GM21390 (cell line): ENCODE data around the gene CCDC89.
"Not testable (repeated sequence)": the region's sequence is repeated elsewhere in the genome, so short reads cannot be mapped to it uniquely, and the experiment has no call there.

Experiments
- ATAC-seq: cut with Tn5 transposase; IDR thresholded peaks from one replicate; pipeline ENCODE4 v1.9.1; 2021; ENCODE audit not compliant: unreplicated experiment

The CCDC89 gene

DNA sequence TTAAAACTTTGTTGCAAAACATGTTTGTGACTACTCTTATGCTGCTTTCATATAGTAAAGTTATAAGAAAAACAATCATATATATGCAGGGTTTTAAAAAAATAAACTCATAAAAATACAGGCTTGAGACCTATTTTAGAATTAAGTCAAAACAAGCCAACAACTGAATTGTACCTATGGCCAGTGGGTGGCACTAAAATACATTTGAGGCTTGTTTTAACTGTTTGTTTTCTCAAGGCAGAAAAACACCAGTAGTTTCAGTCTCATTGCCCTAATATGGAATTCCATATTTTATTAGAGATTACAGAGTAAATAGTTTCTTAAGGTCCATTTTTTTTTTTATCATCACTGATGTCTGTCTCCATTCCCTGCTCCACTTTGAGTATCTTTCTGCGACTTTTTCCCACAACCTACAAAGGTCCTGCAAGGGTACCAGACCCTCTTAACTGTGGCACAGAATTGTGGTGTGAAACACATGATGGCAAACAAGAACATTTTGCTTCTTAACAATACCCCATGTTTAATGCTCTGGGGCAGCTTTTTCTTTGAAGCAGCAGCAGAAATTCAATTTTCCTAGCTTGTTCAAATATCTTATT lies 8.5 kb upstream of the CCDC89 start:
- no peak for ATAC-seq

DNA sequence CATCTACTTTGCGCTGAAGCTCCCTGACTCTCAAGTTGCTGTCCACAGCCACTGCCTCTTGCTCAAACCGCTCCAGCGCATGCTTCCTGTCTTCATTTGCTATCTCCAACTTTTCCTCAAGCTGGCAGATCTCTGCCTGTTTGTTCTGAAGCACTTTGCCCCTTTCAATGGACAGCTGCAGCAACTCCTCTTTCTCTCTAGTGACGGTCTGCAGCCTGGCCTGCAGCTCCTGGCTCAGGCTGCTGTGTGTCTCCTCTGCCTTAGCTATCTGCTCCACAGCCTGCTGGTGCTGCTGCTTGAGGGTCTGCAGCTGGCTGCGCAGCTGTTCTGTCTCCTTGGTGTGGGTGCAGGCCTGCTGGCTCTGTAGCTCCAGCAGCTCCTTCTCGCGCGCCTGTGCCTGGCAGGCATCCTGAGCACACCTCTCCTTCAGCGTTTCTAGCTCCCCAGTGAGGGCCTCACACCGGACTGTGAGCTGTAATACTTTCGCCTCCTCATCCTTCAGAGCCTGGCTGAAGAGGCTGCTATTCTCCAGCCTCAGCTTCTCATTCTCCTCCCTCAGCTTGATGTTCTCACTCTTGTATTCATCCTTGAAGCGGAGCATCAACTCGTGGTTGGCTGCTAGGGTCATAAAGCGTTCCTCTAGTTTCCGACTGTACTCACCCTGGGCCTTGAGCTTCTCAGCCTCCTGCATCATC lies 723 bp downstream of the CCDC89 start:
- no peak for ATAC-seq

DNA sequence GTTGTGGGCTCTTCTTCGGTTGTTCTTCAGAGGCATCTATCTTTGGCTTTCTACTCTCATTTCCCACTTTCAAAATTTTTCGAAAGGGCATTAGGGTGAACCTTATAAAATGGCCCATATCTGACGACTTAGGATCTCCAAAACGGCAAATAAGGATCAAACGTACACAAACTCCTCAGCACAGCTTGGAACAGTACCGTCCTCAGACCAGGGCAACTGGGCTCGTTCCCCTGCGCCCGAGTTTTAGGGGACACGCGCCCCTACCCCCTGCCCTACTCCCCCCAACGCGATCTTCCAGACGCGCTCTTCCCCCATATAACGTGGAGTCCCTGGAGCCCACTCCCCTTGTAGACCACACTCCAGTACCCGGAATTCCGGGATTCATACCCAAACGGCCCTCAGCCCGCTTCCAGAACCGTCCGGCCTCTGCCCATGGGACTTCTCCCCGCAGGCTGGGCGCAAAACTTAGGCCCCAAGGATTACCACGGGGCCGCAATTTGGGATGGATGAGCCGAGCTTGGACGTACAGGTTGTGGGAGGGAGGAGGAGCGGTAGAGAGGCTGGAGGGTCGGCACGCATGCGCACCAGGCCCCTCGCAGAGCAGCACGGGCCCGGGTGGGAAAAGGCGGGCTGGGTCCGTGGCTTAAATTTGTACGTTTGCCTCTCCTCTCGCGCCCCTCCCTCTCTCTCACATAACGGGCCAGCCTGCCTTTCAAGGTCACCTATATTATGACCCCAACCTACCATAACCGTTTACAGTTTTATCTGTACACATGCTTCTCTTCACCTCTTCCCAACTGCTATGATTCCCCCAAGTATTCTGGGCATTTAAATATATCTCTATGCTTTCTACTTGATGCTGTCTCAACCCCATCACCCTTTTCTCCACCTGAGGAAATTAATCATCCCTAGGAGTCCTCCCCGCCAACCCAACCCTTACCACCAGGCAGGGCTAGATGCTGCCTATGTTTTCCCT lies 3.4 kb downstream of the CCDC89 start:
- peak; percentile 88 for ATAC-seq

DNA sequence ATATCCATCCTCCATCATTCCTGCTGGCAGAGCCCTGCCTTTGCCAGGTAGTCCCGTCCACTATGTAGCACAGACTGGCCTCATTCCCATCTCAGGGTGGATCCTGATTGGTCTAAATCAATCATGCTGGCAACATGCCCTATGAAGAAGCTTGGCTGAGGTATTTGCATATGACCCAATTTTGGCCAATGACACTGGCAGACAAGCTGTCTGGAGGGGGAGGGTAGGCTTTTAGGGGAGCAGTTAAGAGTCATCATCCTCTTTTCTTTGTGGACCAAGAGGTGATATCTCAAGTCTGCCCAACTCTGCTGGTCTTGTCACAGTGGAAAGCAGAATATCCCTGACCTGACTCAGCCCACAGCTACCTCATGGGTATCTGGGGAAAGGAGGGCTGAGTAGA lies 5.1 kb downstream of the CCDC89 start:
- ATAC-seq: no peak

DNA sequence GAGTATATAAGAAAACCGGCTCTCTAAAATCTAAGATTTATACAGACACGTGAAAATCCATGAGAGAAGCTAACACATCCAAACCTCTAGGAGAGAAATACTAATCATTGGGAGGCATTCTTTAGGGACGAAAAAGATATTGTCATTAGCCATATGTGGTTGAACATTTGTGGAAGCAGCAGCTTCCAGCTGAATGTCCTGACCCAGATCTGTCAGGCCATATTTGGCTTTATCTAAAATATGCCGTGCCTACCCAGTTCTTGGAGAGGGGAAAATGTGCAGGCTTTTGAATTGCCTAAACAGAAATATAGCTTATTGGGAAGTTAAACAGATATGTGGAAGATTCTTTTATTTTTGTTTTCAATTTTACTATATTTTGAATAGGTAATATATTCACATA lies 6.4 kb downstream of the CCDC89 start:
- ATAC-seq: no peak

DNA sequence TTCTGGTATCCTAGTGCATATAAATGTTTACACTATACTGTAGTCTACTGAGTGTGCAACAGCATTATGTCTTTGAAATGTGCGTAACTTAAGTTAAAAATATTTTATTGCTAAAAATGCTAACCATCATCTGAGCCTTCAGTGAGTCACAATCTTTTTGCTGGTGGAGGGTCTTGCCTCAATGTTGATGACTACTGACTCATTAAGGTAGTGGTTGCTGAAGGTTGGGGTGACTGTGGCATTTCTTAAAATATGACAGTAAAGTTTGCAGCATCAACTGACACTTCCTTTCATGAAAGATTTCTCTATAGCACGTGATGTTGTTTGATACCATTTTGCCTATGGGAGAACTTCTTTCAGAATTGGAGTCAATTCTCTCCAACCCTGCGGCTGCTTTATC lies 12.6 kb downstream of the CCDC89 start:
- no peak for ATAC-seq

DNA sequence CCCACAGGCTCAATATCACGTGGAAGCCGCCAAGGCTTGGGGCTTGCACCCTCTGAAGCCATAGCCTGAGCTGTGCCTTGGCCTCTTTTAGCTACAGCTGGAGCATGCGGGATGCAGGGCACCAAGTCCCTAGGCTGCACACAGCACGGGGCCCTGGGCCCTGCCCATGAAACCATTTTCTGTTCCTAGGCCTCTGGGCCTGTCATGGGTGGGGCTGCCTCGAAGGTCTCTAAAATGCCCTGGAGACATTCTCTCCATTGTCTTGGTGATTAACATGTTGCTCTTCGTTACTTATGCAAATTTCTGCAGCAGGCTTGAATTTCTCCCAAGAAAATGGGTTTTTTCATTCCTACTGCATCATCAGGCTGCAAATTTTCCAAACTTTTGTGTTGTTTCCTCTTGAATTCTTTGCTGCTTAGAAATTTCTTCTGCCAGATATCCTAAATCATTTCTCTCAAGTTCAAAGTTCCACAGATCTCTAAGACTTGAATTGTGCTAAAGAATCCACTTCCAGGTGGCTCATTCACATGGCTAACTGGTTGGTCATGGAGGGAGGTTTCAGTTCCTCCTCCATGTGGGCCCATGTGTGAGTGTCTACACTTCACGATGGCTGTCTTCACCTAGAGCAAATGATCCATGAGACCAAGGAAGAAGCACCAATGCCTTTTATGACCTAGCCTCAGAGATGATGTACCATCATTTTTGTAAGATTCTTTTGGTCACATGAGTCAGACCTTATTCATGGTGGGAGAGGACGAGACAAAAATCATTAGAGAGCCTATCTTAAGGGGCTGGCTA lies 13.7 kb downstream of the CCDC89 start:
- ATAC-seq: no peak

DNA sequence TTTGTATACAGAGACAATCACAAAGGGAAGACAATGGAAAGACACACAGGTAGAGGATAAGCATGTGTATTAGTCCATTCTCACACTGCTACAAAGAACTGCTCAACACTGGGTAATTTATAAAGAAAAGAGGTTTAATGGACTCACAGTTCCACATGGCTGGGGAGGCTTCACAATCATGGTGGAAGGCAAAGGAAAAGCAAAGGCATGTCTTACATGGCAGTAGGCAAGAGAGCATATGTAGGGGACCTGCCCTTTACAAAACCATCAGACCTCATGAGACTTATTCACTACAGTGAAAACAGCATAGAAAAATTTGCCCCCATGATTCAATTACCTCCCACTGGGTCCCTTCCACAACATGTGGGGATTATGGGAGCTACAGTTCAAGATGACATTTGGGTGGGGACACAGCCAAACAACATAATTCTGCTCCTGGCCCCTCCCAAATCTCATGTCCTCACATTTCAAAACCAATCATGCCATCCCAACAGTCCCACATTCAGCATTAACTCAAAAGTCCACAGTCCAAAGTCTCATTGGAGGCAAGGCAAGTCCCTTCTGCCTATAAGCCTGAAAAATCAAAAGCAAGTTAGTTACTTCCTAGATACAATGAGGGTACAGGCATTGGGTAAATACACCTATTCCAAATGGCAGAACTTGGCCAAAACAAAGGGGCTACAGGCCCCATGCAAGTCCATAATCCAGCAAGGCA lies 14.9 kb downstream of the CCDC89 start:
- ATAC-seq: not testable (repeated sequence)

DNA sequence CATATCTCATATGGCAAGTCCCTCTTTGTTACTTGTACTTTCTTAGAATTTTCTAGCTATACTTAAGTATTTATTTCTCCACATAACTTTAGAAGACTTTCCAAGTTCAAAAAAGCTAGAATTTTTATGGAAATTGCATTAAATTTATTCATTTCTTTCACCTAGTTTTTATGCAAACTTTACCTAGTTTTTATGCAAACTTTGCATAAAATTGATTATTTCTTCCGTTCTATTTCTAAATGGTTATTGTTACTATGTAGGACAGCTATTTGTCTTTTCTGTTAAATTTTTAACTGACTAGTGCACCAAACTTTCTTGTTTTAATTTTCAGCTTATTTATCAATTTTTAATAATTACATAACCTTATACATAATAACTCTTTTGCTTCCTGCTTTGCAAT lies 17.8 kb downstream of the CCDC89 start:
- ATAC-seq: no peak

DNA sequence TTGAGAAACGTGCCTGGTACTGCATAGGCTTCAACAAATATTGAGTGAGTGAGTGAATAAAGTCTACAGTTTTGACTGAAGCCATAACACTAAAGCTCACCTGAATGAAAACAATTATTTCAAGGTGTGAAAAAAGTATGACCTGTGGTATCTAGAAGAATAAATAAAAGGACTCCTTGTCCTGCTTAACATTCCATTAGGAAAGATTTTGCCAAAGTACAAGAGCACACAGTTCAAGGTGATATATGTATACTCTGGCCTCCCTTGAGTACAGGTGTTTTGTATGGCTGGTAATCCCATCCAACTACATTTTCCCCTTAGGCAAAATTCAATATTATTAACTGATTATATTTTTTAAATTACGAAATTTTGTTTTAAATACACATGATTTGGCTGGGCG lies 19.3 kb downstream of the CCDC89 start:
- no peak for ATAC-seq

DNA sequence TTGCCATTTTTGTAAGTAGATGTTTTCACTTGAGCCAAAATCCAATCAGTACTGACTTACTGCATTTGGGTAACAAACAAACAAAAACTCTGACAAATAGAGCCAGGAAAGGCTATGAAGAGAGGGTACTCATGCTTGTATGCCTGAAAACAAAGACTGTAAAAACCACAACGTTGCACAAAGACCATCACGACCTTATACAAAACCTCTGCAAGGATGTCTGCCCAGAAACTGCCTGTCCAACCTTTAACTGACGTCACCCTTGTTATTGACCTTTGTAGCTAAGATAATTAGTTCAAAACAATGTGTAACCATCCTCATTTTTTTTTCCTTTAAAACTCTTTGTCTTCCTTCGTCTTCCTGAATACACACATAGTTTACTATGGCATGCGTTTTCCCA lies 20.3 kb downstream of the CCDC89 start:
- ATAC-seq: no peak

DNA sequence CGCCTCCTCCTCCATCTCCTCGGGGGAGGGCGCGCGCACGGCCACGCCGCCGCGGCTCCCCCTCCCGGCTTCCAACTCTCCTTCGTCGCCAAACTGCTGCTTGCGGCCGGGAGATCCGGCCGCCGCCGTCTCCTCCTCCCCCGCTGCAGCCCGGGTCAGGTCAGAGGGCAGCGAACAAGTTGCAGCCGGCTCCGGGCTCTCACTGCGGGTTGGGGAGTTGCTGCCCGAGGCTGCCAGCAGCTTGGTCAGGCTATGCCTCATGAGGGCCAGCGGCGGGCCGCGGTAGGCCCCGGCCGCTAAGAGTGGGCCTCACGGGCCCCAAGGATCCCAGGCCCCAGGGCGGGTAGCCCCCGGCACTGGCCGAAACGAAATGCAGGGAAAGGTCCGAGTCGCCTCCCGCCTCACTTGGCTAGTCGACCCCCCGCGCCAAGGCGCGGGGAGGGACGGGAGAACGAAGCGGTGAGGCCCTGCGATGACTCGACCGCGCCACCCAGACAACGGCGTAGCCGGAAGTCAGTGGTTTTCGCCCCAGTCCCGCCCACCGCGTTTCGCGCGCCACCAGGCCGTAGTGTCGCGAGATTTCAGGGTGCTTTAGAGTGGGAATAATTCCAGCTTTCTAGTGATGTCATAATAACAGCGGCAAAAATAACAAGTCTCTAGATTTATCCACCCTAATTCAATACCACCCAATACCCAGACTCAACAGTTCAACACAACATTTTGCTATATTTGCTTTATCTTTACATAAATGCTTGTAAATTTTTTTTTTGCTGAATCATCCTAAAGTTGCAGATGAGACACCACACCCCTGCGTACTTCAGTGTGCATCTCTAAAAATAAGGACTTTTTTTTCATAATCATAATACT lies 21.1 kb downstream of the CCDC89 start, which contains the start of gene CREBZF:
CREBZF (minus strand) TSS at position 515 of the 867 bp plus-strand sequence; CDS start at position 261, 254 bp downstream.
- ATAC-seq: peak; percentile 88

DNA sequence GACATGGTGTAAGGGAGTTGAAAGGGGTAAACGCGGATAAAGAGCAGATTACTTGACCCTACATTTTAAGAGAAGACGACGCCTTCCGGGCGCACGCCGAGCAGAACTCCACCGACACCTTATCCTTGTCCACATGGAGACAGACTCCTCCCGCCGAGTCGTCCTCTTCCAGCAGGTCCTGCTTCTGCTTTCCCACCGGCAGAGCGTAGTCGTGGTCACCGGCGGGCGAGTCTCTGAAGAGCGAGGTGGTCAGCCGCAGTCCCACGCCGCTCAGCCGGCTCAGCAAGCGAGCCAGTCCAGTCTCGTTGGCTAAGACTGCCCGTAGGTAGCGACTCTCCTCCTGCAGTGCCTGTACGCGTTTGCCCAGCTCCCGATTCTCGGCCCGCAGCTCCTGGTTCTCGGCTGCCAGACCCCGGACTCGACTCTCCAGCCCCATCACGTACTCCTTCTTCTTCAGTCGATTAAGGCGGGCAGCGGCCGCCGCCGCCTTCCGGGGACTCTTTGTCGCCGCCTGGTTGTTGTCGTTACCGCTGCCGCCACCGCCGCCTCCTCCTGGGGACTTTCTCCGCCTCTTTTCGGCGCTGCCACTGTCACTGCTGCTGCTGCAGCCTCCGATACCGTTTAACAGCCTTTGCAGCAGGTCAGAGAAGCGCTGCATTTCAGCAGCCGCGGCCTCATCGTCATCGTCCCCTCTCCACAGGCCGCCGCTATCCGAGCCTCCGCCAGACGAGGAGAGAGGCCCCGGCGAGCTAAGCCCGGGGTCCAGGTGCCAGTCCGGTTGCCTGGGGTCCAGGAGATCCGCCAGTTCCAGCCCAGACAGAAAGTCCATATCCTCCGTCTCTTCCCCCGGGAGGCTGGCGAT lies 22.0 kb downstream of the CCDC89 start:
- ATAC-seq: peak; percentile 60

DNA sequence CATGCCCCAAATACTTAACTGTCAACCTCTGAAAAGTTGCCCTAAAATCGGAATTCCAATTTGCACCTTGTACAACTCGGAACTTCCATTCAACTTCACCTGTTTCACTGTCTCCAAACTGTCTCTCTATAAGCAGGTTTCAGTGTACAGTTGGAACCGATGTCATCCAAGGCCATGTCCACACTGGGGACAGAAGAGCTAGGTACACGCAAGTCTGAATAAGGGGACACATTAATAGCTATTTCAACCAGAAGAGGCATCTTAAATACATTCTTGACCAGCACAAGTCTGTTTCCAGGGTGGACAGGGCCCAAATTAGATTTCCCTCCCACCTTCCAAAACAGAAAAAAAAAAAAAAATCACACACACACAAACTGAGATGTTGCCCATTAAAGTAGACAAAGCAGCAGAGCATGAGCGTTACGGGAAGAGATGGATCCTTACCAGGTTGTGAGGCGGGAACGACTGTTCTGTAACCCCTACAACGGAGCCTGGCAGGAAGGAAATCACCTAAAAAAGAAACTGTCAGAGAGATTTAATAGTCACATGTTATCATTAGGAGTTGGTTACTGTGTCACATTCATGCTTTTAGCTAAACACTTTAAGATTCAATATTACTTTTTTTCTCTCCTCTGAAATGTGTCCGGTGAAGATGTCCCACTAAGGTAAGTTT lies 22.8 kb downstream of the CCDC89 start:
- no peak for ATAC-seq

DNA sequence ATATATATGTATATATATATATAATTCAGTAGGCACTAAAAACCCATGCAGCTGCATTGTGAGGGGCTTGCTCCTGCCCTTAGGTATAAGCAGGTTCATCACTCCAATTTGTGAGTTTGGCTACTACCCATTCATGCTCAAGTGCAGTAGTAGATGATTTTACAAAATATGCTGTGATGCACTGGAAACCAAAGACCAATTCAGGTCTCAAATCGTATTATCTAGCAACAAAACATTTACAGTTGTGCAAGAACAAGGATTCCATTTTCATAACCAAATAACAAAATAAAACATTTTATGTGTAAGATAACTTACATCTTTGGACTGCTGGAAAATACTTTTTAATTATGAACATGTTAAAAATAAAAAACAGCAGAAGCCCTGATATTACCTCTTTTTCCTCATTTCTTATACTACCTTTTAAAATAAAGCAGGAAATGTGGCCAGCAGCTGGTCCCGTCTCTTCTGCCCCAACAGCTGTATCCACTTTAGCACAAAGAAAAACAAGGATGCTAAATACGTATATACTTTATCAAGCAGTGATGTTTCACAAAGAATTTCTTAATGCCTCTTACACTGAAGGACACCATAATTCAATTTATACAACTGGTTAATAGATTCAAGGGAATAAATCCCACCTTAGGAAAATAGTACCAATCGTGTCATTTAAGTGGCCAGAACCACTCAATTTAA lies 23.9 kb downstream of the CCDC89 start:
- no peak for ATAC-seq

DNA sequence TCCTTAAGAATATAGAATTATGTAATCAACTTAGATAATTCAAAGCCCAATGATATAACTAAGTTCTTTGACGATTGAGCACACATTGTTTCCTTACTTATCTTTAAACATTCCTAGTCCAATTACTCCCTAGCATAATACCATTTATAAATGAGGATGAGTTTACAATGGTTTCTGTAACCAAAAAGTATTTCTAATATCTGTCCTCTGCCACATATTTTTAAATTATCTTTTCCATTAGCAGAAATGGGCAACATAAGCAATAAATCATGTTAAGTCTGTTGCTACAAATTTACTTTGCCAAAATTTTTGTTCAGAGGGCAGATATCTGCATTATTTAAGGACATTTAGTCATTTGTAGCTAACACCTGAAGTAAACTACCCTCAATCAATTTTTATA lies 27.8 kb downstream of the CCDC89 start:
- ATAC-seq: no peak

DNA sequence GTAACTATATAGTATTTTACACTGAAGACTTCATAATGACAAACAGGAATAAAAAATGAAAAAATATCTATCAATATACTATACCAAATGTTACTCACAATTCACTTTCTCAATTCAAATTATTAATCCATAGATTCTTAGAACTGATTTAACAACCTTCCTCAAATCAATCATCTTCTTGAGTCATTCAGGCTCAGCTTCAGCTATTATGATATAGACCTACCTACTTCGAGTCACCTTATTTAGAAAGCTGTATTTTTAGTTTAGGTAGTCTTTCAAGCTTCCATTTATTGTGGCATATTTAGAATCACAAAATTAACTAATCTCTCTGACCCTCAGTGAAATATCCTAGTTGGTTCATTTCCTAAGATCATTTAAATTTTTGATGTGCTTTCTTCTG lies 29.2 kb downstream of the CCDC89 start:
- ATAC-seq: no peak
